Ovary (tissue), 3 donors: Measurements from ENCODE around the gene MAGEA8.

Experiments used
- EP300 ChIP-seq: sonication (generic); formaldehyde crosslinking; IDR thresholded peaks from one replicate; pipeline ENCODE4 v1.6.1; 2017; ENCODE audit warnings: antibody characterized with exemption
- POLR2A ChIP-seq: fragments of 450-650 bp; IDR thresholded peaks from one replicate; pipeline ENCODE4 v1.6.1; 2017; ENCODE audit warnings: antibody characterized with exemption, mild to moderate bottlenecking, moderate library complexity
- TF ChIP-seq, protein P1 (sequence below), 3 donors: fragments of 450-650 bp in 2 of 3; fragments of 200-600 bp in 1 of 3; IDR thresholded peaks; one replicate each; pipeline versions ENCODE4 v1.5.1 to v1.8.0; 2016 to 2022; ENCODE audit warnings: antibody characterized with exemption in 3 of 3, mild to moderate bottlenecking in 1 of 3
- donor health status: DM: no; HTN: no; CAD: no.

DNA sequence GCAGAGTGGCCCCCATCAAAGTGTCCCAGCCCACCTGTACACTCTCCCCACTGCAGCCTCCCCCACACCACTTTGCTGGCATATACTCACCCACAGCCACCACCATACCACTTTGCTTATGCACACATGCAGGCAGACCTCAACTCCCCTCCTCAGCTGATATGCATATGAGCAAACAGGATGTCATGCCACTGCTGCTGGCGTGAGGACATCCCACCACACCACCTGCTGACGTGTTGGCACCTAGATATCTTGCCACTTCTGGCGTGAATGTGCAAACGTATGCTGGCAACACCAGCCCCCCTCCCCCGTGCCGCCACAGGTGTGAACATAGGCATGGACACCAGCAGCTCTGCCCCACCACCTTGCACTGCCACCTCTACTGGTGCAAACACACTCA is 22.4 kb upstream of the MAGEA8 start:
- TF ChIP-seq, protein P1, sequence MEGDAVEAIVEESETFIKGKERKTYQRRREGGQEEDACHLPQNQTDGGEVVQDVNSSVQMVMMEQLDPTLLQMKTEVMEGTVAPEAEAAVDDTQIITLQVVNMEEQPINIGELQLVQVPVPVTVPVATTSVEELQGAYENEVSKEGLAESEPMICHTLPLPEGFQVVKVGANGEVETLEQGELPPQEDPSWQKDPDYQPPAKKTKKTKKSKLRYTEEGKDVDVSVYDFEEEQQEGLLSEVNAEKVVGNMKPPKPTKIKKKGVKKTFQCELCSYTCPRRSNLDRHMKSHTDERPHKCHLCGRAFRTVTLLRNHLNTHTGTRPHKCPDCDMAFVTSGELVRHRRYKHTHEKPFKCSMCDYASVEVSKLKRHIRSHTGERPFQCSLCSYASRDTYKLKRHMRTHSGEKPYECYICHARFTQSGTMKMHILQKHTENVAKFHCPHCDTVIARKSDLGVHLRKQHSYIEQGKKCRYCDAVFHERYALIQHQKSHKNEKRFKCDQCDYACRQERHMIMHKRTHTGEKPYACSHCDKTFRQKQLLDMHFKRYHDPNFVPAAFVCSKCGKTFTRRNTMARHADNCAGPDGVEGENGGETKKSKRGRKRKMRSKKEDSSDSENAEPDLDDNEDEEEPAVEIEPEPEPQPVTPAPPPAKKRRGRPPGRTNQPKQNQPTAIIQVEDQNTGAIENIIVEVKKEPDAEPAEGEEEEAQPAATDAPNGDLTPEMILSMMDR (IDR thresholded peaks at IDR 0.05): no peak
- no peak for TF ChIP-seq POLR2A
- no peak for TF ChIP-seq EP300
